Ectodermal cell (in vitro differentiated cells): ENCODE measurements around the gene KCTD12.
"Not testable (repeated sequence)": the region's sequence is repeated elsewhere in the genome, so short reads cannot be mapped to it uniquely, and the experiment has no call there.

ENCODE experiments used
- H3K27ac ChIP-seq: 2 replicates; pipeline ENCODE4 v1.7.0; 2013; ENCODE audit warnings: mild to moderate bottlenecking, low read depth, low read length; ENCODE audit not compliant: insufficient read depth, poor library complexity, severe bottlenecking
- H3K27me3 ChIP-seq: 2 replicates; pipeline ENCODE4 v1.7.0; 2013; ENCODE audit warnings: mild to moderate bottlenecking, low read length; ENCODE audit not compliant: insufficient read depth, control insufficient read depth, poor library complexity, severe bottlenecking
- H3K36me3 ChIP-seq: one replicate; pipeline ENCODE4 v1.7.0; 2013; ENCODE audit warnings: low read length; ENCODE audit not compliant: control insufficient read depth, insufficient read depth
- H3K4me1 ChIP-seq: one replicate; pipeline ENCODE4 v1.7.0; 2013; ENCODE audit warnings: low read length; ENCODE audit not compliant: control insufficient read depth, insufficient read depth
- H3K4me3 ChIP-seq: 2 replicates; pipeline ENCODE4 v1.7.0; 2013; ENCODE audit warnings: low read depth, low read length, control low read depth; ENCODE audit not compliant: insufficient read depth
- H3K9me3 ChIP-seq: 2 replicates; pipeline ENCODE4 v1.7.0; 2013; ENCODE audit warnings: mild to moderate bottlenecking, low read length, moderate library complexity; ENCODE audit not compliant: control insufficient read depth
- WGBS, 2 experiments: methylation state at CpG; one replicate each; pipeline ENCODE4 v1.1.7; 2013; ENCODE audit warnings: missing lambda C conversion rate in 2 of 2; 5-methylcytosine and 5-hydroxymethylcytosine counted together

The KCTD12 gene

DNA sequence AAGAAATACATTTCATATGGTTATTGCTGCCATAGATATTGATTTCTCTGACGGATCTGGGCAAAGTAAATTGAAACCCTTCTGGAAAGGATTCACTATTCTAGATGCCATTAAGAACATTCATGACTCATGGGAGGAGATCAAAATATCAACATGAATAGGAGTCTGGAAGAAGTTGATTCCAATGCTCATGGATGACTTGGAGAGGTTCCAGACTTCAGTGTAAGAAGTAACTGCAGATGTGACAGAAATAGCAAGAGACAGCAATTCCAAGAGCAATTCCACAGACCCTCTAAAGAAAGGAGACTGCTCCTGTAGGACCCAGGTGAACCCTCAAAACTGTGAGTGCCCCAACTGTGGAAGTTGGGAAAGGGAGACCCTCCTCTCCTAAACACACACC, 30.9 kb upstream of the KCTD12 start:
- H3K27ac ChIP-seq, result no peak overlapping the region
- no peaks in the 10 kb centered on the region for H3K27me3 ChIP-seq
- H3K4me1 ChIP-seq, result no peaks in the 10 kb centered on the region
- H3K4me3 ChIP-seq, result no peak overlapping the region
- no peaks in the 10 kb centered on the region for H3K9me3 ChIP-seq
- no peaks in the 10 kb centered on the region for H3K36me3 ChIP-seq
- WGBS, 2 experiments, result 94 to 100% methylated on average over 1 of the region's 1 CpG

DNA sequence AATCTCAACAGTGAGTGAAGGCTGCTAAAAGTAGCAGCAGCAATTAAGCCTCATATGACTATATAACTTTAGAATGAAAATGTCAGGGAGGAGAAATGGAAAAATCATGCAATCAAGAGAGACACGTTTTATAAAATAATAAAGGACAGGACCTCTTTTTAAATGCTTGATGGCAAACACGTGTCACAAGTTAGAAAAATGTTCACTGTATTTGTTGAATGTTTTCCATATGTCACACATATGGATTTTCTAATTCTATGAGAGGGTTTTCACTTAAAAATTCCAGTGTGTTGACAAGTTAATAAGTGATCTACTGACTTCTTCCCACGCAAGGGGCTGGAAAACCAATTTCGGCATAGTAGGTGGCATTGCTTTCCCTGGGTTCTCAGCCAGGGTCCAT, 27.7 kb upstream of the KCTD12 start:
- Histone ChIP-seq H3K9me3 (no peaks in the 10 kb centered on the region), H3K27ac (no peak overlapping the region), H3K4me3 (no peak overlapping the region), H3K36me3 (no peaks in the 10 kb centered on the region), H3K4me1 (no peaks in the 10 kb centered on the region), H3K27me3 (no peaks in the 10 kb centered on the region)
- WGBS, 2 experiments, result 92 to 95% methylated on average over 3 to 4 of the region's 4 CpGs

DNA sequence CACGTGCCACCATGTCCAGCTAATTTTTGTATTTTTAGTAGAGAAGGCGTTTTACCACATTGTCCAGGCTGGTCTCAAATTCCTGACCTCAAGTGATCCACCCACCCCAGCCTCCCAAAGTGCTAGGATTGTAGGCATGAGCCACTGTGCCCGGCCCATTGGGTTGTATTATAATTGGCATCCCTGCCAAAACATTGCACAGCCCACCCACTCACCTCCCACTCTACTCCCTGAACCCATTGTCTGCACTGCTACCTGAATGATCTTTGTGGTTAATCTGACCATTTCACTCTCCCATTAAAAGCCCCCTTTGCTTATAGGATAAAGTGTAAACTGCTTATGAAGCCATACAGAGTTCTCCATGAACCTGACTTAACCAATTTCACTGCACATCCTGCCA, 26.3 kb upstream of the KCTD12 start:
- Histone ChIP-seq H3K4me1 (no peaks in the 10 kb centered on the region), H3K27ac (no peak overlapping the region), H3K36me3 (no peaks in the 10 kb centered on the region), H3K27me3 (no peaks in the 10 kb centered on the region), H3K9me3 (no peaks in the 10 kb centered on the region), H3K4me3 (no peak overlapping the region)
- WGBS, 2 experiments, result 93 to 94% methylated on average over 3 of the region's 3 CpGs

DNA sequence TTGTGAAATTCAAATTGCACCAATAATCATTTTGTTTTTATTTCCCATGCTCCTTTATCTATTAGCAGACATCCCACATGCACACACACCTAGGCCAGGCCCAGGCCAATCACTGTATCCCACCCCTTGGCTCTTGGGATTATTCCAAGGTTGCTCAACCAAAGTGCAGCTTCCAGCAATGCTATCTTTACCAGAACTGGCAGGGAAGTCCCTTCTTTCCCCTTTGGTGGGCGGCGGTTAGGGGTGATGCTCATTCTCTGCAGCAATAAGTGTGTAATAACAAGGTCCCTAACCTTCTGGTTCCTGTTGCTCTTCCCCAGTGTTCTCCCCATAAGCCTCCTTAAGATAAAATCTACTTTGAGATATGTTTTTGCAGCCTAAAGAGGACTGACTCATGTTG, 18.3 kb upstream of the KCTD12 start:
- H3K27me3 ChIP-seq, result no peaks in the 10 kb centered on the region
- no peak overlapping the region for H3K27ac ChIP-seq
- H3K36me3 ChIP-seq, result no peaks in the 10 kb centered on the region
- no peak overlapping the region for H3K4me3 ChIP-seq
- H3K9me3 ChIP-seq, result peaks cover 2% of the 10 kb centered on the region
- H3K4me1 ChIP-seq, result no peaks in the 10 kb centered on the region
- WGBS, 2 experiments, result 96 to 100% methylated on average over 2 of the region's 2 CpGs

DNA sequence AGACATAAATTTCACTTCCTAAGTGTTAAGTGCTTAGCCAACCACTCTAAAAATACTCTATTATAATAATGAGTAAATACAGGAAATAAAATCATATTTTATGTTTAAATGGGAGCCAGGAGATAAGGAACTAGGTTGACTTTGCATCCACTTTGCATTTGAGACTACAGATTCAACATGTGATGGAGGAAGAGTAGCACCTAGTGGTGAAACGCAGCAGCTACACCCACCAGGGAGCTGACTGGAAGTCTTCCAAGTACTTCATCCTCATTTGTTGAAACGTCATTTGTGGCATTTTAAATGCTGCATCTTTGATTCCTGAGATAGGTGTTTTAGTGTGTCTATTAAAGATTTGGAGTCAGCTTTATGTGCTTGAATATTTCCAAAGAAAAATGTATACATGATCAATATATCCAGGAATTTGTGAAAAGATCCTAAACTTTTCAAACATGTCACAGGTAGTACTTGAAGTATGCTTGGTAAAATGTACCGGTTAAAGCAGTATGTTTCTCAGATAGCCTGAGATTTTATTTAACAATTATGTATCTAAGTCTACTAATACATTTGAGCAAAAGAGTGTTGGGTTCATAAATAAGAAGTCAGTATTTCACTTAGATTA, 17.4 kb upstream of the KCTD12 start:
- Histone ChIP-seq H3K4me3 (no peak overlapping the region), H3K27me3 (no peaks in the 10 kb centered on the region), H3K36me3 (no peaks in the 10 kb centered on the region), H3K9me3 (peaks cover 2% of the 10 kb centered on the region), H3K27ac (no peak overlapping the region), H3K4me1 (no peaks in the 10 kb centered on the region)
- 17 to 36% methylated on average over 2 to 3 of the region's 3 CpGs for WGBS, 2 experiments

DNA sequence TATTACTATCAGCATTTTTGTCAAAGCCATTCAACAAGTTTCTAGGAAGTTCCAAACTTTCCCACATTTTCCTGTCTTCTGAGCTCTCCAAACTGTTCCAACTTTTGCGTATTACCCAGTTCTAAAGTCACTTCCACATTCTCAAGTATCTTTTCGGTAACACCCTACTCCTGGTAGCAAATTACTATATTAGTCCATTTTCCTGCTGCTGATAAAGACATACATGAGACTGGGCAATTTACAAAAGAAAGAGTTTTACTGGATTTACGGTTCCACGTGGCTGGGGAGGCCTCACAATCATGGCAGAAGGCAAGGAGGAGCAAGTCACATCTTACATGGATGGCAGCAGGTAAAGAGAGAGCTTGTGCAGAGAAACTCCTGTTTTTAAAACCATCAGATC, 12.9 kb upstream of the KCTD12 start:
- not testable (repeated sequence) for H3K9me3 ChIP-seq

DNA sequence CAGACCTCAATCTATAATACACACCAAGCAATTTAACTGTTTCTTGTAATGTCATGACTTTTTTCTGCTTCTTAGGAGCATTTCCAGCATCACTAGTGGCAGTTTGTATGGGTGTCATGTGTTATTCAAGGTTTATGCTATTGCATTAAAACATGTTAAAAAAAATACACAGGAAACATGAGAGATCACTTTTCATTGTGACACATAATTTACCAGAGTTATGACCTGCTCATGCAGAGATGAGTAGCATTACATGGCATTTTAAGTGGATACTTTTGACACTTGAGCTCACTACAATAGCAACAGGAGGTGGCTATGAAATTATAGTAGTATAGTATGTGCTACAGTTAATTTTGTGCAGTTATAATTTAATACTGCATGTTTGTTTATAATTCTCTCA, 11.0 kb upstream of the KCTD12 start:
- H3K4me3 ChIP-seq, H3K36me3 ChIP-seq, H3K9me3 ChIP-seq, H3K4me1 ChIP-seq, H3K27ac ChIP-seq, H3K27me3 ChIP-seq: not testable (repeated sequence)

More for the DNA sequence above, 12.9 kb upstream of the KCTD12 start:
- H3K36me3 ChIP-seq, H3K4me3 ChIP-seq, H3K27ac ChIP-seq, H3K4me1 ChIP-seq, H3K27me3 ChIP-seq: not testable (repeated sequence)
- WGBS, 2 experiments, result 91 to 96% methylated on average over 4 of the region's 4 CpGs

DNA sequence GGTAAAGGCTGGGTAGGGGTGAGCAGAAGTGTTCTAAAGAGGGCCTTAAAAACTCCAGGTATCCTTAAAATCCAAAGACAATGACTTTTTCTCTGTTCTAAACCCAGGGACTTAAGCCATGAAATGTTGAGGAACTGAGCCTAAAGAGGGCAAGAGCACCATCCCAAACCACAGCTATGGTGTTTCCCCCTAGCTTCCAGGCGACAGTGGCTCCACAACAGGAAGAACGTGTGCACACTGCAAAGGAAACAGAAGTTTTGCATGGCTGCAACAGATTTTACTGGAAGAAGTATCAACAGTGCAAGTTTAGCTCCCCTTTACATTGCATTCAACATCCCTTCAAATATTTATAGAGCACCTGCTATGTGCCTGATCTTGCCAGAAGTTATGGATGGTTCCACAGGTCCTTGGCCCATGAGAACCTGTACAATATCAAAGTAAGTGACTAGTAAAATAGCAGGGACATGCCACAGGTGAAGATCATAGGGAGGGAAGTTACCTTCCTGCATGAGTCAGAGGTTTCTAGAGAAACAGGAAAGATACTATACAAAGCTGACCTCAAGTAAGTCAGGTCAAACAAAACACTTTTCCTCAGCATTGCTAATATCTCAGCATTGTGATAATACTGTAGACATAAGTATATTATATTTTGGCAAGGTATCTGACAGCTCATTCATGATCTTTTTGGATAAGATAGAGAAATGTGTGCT, 8.4 kb upstream of the KCTD12 start:
- H3K4me1 ChIP-seq, result no peaks in the 10 kb centered on the region
- WGBS, 2 experiments, result 67 to 68% methylated on average over 2 of the region's 2 CpGs
- no peaks in the 10 kb centered on the region for H3K36me3 ChIP-seq
- no peak overlapping the region for H3K4me3 ChIP-seq
- peaks cover 10% of the 10 kb centered on the region for H3K27me3 ChIP-seq
- no peak overlapping the region for H3K27ac ChIP-seq
- H3K9me3 ChIP-seq, result no peaks in the 10 kb centered on the region

DNA sequence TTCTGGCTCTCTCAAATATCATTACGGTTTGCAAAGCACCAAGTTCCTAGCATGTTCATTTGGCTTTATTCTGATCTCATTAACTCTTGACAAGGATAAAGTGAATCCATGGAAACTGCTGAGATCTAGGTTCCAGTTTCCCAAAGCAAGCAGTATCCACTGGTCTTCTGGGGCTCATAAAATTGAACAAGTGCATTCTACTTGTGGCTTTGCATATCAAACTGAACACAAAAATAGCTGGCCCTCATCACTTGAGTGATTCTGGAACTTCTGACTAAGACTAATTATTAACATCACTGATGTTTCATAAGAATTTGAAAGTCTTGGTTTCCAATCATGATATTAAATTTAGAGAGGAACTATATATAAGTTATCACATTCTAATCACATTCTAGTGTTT, 6.3 kb upstream of the KCTD12 start:
- Histone ChIP-seq H3K4me1 (no peaks in the 10 kb centered on the region), H3K27me3 (peaks cover 30% of the 10 kb centered on the region), H3K4me3 (no peak overlapping the region), H3K36me3 (no peaks in the 10 kb centered on the region), H3K9me3 (no peaks in the 10 kb centered on the region), H3K27ac (no peak overlapping the region)
- WGBS, 2 experiments, result 92 to 96% methylated on average over 1 of the region's 1 CpG

DNA sequence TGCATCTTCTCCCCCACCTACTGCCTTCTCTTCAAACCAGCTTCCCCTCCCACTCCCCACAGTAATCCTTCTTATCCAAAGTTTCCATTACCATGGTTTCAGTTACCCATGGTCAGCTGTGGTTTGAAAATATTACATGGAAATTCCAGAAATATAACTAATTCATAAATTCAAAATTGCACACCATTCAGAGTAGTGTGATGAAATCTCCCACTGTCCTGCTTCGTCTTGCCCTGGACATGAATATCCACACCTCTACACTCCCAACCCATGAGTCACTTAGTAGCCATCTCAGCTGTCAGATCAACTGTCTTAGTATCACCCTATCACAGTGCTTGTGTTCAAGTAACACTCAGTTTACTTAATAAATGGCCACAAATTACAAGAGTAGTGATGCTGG, 3.8 kb upstream of the KCTD12 start:
- H3K36me3 ChIP-seq, result no peaks in the 10 kb centered on the region
- H3K9me3 ChIP-seq, result no peaks in the 10 kb centered on the region
- peaks cover 1% of the 10 kb centered on the region for H3K4me1 ChIP-seq
- peaks cover 55% of the 10 kb centered on the region for H3K27me3 ChIP-seq
- no peak overlapping the region for H3K4me3 ChIP-seq
- H3K27ac ChIP-seq, result no peak overlapping the region
- WGBS, 2 experiments, result 91 to 97% methylated on average over 1 of the region's 1 CpG
